OCI-LY1 (cell line): ENCODE measurements around the gene CCR4.

Experiments used
- CTCF ChIP-seq: fragments of 200-600 bp; sonication (generic), shearing (Covaris generic); IDR thresholded peaks from 2 replicates; pipeline ENCODE4 v1.5.1; 2017; ENCODE audit warnings: mild to moderate bottlenecking, antibody characterized with exemption, low read length, moderate library complexity, mixed read lengths
- EZH2 ChIP-seq: fragments of 200-600 bp; sonication (generic), shearing (Covaris generic); IDR thresholded peaks from 2 replicates; pipeline ENCODE4 v1.8.0; 2017; ENCODE audit warnings: borderline replicate concordance, mixed run types, mild to moderate bottlenecking, antibody characterized with exemption, low read length, moderate library complexity, mixed read lengths

GRCh38 chr3:32983124-32983523, 31.7 kb downstream of the CCR4 start:
- TF ChIP-seq EZH2 (no peak), CTCF (no peak)
